Activated CD4-positive, CD25-positive, alpha-beta regulatory T cell treated with anti-CD3 and anti-CD28 coated beads, Interleukin-2, amount 50 U/mL, for 16 hours (primary cell): ENCODE measurements around the gene GARS1.
"Not testable (repeated sequence)": the region's sequence is repeated elsewhere in the genome, so short reads cannot be mapped to it uniquely, and the experiment has no call there.

Experiments used
- DNase-seq: peaks from one replicate; pipeline ENCODE4 v3.0.0-alpha.2; 2020; ENCODE audit warnings: low read depth, low spot score

GARS1 gene, protein sequence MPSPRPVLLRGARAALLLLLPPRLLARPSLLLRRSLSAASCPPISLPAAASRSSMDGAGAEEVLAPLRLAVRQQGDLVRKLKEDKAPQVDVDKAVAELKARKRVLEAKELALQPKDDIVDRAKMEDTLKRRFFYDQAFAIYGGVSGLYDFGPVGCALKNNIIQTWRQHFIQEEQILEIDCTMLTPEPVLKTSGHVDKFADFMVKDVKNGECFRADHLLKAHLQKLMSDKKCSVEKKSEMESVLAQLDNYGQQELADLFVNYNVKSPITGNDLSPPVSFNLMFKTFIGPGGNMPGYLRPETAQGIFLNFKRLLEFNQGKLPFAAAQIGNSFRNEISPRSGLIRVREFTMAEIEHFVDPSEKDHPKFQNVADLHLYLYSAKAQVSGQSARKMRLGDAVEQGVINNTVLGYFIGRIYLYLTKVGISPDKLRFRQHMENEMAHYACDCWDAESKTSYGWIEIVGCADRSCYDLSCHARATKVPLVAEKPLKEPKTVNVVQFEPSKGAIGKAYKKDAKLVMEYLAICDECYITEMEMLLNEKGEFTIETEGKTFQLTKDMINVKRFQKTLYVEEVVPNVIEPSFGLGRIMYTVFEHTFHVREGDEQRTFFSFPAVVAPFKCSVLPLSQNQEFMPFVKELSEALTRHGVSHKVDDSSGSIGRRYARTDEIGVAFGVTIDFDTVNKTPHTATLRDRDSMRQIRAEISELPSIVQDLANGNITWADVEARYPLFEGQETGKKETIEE

GRCh38 chr7:30594540-30595435 lies at the start of gene GARS1:
Gene GARS1, plus strand, starts transcription at chr7:30594878. Its CDS starts 44 bp downstream, at chr7:30594922.
- peak; percentile 78 for DNase-seq

DNA sequence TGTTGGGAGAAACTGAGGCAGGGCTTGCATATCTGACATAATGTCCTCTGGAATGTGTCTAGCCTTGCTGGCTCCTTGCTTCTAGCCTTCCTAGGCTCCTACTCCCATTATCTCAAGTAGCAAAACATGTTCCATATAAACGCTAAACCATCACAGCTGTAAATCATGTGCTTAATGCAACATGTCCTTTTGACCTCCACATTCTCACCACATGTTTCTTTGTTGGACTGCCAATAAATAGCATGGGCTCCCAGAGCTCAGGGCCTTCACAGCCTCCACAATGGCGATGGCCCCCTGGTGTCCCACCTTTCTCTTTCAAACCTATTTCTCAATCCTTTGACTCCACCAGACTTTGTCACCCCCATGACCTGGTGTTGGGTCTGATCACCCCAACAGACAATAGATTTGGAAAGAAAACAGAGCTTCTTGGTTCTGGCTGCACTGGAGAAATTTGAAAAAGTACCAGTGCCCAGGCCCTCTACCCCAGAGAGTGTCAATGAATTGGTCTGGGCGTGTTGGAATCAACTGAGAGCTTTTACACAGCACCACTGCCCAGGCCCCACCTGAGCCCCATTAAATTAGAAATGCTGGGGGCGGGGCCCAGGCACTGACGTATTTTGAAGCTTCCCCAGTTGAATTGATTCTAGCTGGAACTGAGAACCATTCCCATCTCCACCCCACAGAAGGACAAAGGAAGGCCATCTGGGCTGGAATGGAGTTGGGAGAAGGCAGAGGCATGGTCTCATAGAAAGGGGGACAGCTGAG lies 48.7 kb upstream of the GARS1 start:
- no peak for DNase-seq

- no peak for DNase-seq
Measured at GRCh38 chr7:30546596-30546995, 48.1 kb upstream of the GARS1 start.

DNA sequence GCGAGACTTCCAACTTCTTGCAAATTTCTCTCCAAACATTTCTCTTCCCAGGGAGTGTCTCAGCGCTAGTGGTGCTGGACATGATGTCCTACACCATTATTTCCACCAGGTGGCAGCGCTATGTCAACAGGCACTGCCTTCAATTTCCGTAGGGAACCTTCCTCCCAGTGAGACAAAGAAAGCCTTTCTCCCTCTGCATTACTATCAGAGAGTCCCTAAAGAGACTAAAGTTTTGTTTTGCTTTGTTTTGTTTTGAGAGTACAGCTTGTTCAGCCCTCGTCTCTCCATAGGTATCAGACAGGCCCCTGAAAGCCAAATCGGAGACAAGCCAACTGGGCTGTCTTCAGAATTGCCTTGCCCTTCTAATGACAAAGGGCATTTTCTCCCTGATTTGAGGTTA lies 45.8 kb upstream of the GARS1 start:
- DNase-seq, result peak; percentile 5

DNA sequence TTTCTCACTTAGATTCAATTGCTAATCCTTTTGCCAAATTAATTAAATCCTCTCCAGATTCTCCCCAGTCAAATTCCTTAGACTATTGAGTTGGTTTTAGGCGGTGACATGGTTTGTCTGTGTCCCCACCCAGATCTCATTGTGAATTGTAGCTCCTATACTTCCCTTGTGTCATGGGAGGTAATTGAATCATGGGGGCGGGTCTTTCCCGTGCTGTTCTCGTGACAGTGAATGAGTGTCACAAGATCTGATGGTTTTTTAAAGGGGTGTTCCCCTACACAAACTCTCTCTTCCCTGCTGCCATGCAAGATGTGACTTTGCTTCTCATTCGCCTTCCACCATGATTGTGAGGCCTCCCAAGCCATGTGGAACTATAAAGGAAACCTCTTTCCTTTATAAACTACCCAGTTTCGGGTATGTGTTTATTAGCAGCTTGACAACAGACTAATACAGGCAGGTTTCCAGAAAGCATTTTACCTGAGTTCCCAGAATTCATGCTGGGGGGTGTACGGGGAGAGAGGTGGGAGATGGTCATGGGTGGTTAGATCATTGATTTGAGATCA lies 44.7 kb upstream of the GARS1 start:
- DNase-seq, result no peak

- no peak for DNase-seq
Measured at GRCh38 chr7:30552330-30552729, 42.3 kb upstream of the GARS1 start.

DNA sequence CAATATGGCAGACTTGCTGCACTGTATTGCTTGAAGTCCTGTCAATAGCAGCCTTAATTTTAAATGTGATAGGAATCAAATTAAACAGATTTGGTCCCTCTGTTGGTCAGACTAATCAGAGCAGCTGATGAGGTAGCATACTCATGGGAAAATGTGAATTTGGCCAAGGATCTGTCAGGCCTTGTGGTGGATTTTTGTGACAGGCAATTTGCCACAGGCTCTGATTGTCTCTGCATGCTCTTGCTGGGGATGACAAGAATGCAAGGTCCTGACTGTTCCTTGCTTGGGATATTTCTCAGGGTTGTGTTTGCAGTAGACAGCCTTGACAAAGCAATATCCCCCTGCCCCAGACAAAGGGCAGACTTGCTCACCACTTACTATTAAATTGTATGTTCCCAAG lies 41.5 kb upstream of the GARS1 start:
- no peak for DNase-seq

DNA sequence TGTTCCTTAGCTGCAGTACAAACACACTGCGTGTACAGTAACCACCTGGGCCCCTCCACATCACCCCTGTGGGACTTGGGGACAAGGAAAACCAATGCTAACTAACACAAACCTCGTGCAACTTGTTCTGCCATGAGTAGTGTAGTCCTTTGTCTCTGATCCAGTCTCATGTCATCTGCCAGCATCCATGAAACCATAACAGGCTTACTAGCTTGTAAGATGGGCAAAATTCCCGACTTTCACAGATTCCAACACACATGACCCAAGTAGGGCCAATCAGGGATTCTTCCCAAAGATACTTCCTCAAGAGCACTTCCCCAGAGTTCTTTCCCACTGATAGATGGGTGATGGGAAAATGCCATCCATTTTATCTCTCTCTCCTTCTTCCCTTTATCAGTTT lies 41.1 kb upstream of the GARS1 start:
- no peak for DNase-seq

- DNase-seq, result no peak
Measured at GRCh38 chr7:30555525-30555924, 39.2 kb upstream of the GARS1 start.

DNA sequence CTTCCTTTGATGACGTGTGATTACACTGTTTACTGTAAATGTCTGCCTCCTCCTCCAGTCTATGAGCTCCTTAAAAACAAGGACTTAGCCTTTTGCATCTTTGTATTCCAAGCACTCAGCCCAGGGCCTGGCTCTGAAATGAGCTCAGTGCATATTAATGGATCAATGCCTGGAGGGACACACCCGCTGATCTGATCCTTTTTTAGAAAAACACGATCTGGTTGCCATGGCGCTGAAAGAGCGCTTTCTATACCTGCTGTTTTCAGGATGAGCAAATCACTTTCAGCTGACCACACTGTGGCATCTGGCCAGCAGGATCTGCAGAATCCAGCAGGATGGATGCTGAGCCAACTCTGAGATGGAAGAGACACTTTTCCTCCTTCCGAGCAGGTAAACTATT lies 37.8 kb upstream of the GARS1 start:
- DNase-seq, result no peak

DNA sequence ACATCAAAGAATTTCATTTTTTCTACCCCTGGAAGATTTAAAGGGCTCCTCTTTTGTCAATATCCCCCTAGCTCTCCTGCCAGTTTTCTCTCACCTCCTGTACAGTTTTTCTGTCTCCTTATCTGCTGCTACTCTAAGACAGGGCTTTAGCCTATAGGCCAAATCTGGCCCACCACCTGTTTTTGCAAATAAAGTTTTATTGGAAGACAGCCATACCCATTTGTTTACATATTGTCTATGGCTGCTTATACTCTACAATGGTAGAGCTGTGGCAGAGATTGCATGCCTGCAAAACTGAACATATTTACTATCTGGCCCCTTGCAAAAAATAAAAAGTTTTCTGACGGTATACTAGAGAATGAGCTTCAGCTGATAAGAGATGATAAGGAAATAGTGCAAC lies 37.4 kb upstream of the GARS1 start:
- DNase-seq, result no peak

DNA sequence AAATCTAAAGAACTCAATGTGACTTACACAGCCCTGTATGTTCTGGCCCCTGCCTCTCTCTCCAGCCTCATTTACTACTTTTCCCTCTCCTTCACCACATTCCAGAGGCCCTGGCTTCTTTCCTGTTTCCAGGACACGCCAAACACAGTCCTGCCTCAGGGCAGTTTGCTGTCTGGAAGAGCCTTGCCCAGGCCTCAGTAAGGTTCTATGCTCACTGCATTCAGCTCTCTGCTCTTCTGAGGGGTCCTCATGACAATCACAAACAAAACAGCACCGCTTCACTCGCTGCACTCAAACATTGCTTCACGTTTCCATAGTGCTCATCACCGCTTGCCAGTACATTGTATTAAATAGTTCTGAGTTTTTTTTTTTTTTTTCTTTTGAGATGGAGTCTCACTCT lies 35.1 kb upstream of the GARS1 start:
- no peak for DNase-seq

DNA sequence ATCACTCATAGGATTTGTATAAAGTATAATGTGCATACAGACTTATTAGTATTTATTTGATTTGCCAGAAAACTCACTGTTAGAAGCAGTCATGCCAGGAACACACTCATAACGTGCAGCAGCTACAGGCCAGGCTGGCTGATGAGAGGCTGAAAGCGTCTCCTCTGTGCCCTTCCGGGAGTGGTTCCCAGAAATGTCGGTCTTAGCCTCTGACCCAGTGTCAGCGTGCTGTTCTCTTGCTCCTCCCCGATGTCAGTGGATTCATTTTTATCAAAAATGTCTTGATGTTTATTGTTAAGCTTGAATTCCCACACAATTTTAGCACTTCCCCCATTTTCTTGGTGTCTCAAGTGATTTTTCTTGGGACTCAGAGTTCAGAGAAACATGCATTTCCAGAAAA lies 33.3 kb upstream of the GARS1 start:
- DNase-seq, result no peak

DNA sequence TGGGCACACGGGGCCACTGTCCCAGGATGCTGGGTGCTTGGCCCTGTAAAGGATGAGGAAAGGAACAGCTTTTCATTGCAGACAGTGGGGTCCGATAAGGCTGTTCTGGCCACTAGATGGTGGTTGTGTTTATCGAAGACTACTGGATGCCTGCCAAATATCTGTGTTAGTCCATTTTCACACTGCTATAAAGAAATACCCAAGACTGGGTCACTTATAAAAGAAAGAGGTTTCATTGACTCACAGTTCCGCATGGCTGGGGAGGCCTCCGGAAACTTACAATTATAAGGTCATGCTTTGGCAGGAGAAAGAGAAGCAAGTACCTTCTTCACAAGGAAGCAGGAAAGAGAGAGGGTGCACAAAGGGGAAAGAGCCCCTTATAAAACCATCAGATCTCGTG lies 32.2 kb upstream of the GARS1 start:
- DNase-seq, result no peak

DNA sequence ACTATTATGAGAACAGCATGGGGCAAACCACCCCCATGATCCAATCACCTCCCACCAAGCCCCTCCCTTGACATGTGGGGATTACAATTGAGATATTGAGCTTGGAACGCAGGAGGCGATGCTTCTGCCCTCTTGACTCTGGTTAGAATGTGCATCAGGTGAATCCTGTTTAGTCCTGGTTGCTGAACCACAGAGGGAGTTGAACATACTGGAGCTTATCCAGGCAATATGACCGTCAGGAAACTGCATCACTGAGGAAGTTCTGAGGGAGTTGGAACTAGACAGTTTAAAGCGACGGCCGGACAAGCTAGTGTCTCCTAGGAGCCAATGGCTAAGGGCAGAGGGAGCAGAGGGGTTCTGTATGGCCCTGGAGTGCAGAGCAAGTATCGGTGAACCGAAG lies 31.8 kb upstream of the GARS1 start:
- no peak for DNase-seq

DNA sequence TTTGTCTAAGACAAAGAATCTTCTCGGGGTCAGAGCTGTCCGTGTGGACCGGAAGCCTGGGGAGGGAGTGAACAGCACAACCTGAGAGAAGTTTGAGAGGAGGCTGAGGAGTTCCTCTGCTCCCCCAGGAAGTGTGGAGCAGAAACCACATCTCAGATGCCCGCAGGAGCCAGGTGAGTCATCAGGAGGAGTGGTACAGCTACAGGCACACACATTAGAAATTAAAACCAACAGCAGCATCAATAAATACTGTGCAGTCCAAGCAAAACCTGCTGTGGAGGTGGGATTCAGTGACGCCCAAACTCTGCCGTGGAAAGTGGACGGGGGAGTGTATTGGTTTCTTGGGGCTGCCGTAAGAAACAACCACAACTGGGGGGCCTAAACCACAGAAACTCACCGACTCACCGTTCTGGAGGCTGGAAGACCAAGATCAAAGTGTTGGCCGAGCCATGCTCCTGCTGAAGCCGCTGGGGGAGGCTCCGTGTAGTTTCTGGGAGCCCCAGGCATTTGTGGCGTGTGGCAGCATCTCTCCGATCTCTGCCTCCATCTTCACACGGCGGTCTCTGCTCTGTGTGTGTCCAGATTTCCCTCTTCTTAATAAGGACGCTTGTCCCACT lies 31.2 kb upstream of the GARS1 start:
- DNase-seq, result no peak

GRCh38 chr7:30564243-30564892 lies 30.3 kb upstream of the GARS1 start:
- peak; percentile 62 for DNase-seq

DNA sequence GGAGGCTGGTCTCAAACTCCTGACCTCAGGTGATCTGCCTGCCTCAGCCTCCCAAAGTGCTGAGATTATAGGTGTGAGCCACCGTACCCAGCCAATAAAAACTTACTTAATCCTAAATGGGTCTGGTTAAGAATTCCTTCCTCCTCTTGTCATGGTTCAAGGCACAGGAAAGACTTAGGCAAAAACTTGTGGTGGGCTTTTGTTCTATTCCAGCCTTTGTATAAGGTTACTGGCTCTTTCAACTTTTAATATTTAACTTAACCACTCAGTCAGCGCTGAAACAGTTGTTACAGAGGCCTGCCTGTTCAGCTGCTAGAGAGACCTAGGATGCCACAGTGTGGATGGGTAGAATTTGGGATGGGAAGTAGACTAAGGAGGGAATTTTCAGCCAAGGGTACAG lies 28.1 kb upstream of the GARS1 start:
- DNase-seq, result no peak

GRCh38 chr7:30567081-30567480 lies 27.6 kb upstream of the GARS1 start:
- DNase-seq, result no peak

DNA sequence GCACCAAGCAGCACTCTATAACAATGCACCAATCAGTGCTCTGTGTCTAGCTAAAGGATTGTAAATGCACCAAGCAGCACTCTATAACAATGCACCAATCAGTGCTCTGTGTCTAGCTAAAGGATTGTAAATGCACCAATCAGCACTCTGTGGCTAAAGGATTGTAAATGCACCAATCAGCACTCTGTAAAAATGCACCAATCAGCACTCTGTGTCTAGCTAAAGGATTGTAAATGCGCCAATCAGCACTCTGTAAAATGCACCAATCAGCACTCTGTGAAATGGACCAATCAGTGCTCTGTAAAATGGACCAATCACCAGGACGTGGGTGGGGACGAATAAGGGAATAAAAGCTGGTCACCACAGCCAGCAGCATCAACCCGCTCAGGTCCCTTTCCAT lies 24.4 kb upstream of the GARS1 start:
- DNase-seq, result not testable (repeated sequence)
